Activated naive CD8-positive, alpha-beta T cell treated with anti-CD3 and anti-CD28 coated beads, Interleukin-2, amount 10 ng/mL, durations not matched to agents 7 days and 5 days (primary cell): ENCODE results near the gene BAK1. TPM values are rescaled to one million over a fixed set of nuclear protein-coding genes. Genes with fewer than 3 reads are reported as not detected.
A peak's percentile ranks its signal among the peaks of the same experiment; 100 is the strongest.

Experiments
- ATAC-seq: fragments of 150-1000 bp; cut with Tn5 transposase; one replicate; pipeline ENCODE4 v1.10.0; 2021; ENCODE audit warnings: low read depth, moderate library complexity
- POLR2A ChIA-PET: fragments of 350-600 bp; sonication (Branson Sonifier 250); formaldehyde crosslinking; loops from one replicate; lab custom pipeline; 2021; ENCODE audit warnings: antibody characterized with exemption; lab: Charles Lee
- DNase-seq: peaks from one replicate; pipeline ENCODE4 v3.0.0; 2021
- H3K27ac Mint-ChIP-seq: one replicate; pipeline ENCODE4 v1.8.0; 2022; ENCODE audit warnings: mild to moderate bottlenecking, mixed read lengths
- H3K27me3 Mint-ChIP-seq: one replicate; pipeline ENCODE4 v1.8.0; 2022; ENCODE audit warnings: mild to moderate bottlenecking, moderate library complexity, mixed read lengths
- H3K36me3 Mint-ChIP-seq: one replicate; pipeline ENCODE4 v1.8.0; 2021; ENCODE audit warnings: mild to moderate bottlenecking, mixed read lengths
- H3K4me1 Mint-ChIP-seq: one replicate; pipeline ENCODE4 v1.8.0; 2021; ENCODE audit warnings: mixed read lengths
- H3K4me3 Mint-ChIP-seq: one replicate; pipeline ENCODE4 v1.8.0; 2022; ENCODE audit warnings: mild to moderate bottlenecking, moderate library complexity, mixed read lengths
- H3K9me3 Mint-ChIP-seq: one replicate; pipeline ENCODE4 v1.8.0; 2021; ENCODE audit warnings: mixed read lengths
- total RNA-seq, 2 experiments: library from RNA; stranded (reverse); gene quantifications; one replicate each; pipeline ENCODE4 v1.2.3, GENCODE V29; 2021

The BAK1 gene
- total RNA-seq: 10 to 100 TPM; 48.0 to 48.1 TPM

- DNase-seq: peak; percentile 81
- Mint-ChIP-seq H3K9me3 (no peaks in the 10 kb centered on the region), H3K4me1 (peaks cover 29% of the 10 kb centered on the region), H3K36me3 (peaks cover 17% of the 10 kb centered on the region), H3K27ac (peak within 1 kb of the TSS; percentile 99), H3K4me3 (peak within 1 kb of the TSS; percentile 99), H3K27me3 (no peaks in the 10 kb centered on the region)
- peak; percentile 94 for ATAC-seq
- POLR2A ChIA-PET: interaction anchor here (0.7 to 3.5 kb wide), 18 partner anchors 10 to 657 kb away, joined by 3 to 49 read pairs (median 6); partner anchors contain the start of genes HMGA1, ITPR3, RPS18 and UQCC2
Observed at GRCh38 chr6:33579828-33580714, at the start of gene BAK1. Gene BAK1, minus strand, starts transcription at chr6:33580276. Its CDS starts 2,672 bp downstream, at chr6:33577604.

- Mint-ChIP-seq H3K9me3 (no peaks in the 10 kb centered on the region), H3K27ac (no peak overlapping the region), H3K4me1 (peaks cover 46% of the 10 kb centered on the region), H3K36me3 (peaks cover 14% of the 10 kb centered on the region), H3K4me3 (no peak overlapping the region), H3K27me3 (no peaks in the 10 kb centered on the region)
- ATAC-seq (no peak), DNase-seq (no peak)
- POLR2A ChIA-PET: no interaction called here
Observed at GRCh38 chr6:33628401-33628964, 48.4 kb upstream of the BAK1 start.

- Mint-ChIP-seq H3K27me3 (no peaks in the 10 kb centered on the region), H3K4me3 (no peak overlapping the region), H3K4me1 (peaks cover 47% of the 10 kb centered on the region), H3K27ac (no peak overlapping the region), H3K9me3 (no peaks in the 10 kb centered on the region), H3K36me3 (peaks cover 13% of the 10 kb centered on the region)
- POLR2A ChIA-PET: no interaction called here
- ATAC-seq (no peak), DNase-seq (no peak)
Observed at GRCh38 chr6:33627876-33628275, 47.8 kb upstream of the BAK1 start.

- no peak overlapping the region for H3K4me3 Mint-ChIP-seq
- H3K27me3 Mint-ChIP-seq: no peaks in the 10 kb centered on the region
- H3K27ac Mint-ChIP-seq: no peak overlapping the region
- POLR2A ChIA-PET: interaction anchor here (0.7 kb wide), 1 partner anchor 12 kb away, joined by 5 read pairs; no protein-coding TSS in a partner anchor
- peaks cover 40% of the 10 kb centered on the region for H3K4me1 Mint-ChIP-seq
- ATAC-seq: no peak
- DNase-seq: no peak
- H3K36me3 Mint-ChIP-seq: peaks cover 9% of the 10 kb centered on the region
- H3K9me3 Mint-ChIP-seq: no peaks in the 10 kb centered on the region
Observed at GRCh38 chr6:33624856-33625255, 44.8 kb upstream of the BAK1 start.

- H3K27ac Mint-ChIP-seq: no peak overlapping the region
- H3K9me3 Mint-ChIP-seq: no peaks in the 10 kb centered on the region
- POLR2A ChIA-PET: no interaction called here
- H3K4me1 Mint-ChIP-seq: peaks cover 46% of the 10 kb centered on the region
- H3K27me3 Mint-ChIP-seq: no peaks in the 10 kb centered on the region
- DNase-seq (no peak), ATAC-seq (no peak)
- H3K36me3 Mint-ChIP-seq: peaks cover 9% of the 10 kb centered on the region
- H3K4me3 Mint-ChIP-seq: peak overlapping the region; percentile 88
Observed at GRCh38 chr6:33623895-33624381, 43.9 kb upstream of the BAK1 start.

- POLR2A ChIA-PET: interaction anchor here (1.1 to 2.9 kb wide), 5 partner anchors 11 to 74 kb away, joined by 4 to 25 read pairs (median 7); no protein-coding TSS in a partner anchor
- peaks cover 9% of the 10 kb centered on the region for H3K36me3 Mint-ChIP-seq
- no peak for ATAC-seq
- H3K4me3 Mint-ChIP-seq: peak overlapping the region; percentile 88
- H3K9me3 Mint-ChIP-seq: no peaks in the 10 kb centered on the region
- H3K27me3 Mint-ChIP-seq: peaks cover 3% of the 10 kb centered on the region
- peaks cover 47% of the 10 kb centered on the region for H3K4me1 Mint-ChIP-seq
- DNase-seq: no peak
- peak overlapping the region; percentile 76 for H3K27ac Mint-ChIP-seq
Observed at GRCh38 chr6:33622456-33623431, 42.7 kb upstream of the BAK1 start.

GRCh38 chr6:33621711-33622388 is 41.8 kb upstream of the BAK1 start:
- H3K4me3 Mint-ChIP-seq: peak overlapping the region; percentile 88
- peak; percentile 22 for ATAC-seq
- POLR2A ChIA-PET: interaction anchor here (0.6 to 2.9 kb wide), 17 partner anchors 9 to 650 kb away, joined by 3 to 25 read pairs (median 5); partner anchors contain the start of gene UQCC2
- peaks cover 48% of the 10 kb centered on the region for H3K4me1 Mint-ChIP-seq
- no peaks in the 10 kb centered on the region for H3K9me3 Mint-ChIP-seq
- H3K27me3 Mint-ChIP-seq: peaks cover 3% of the 10 kb centered on the region
- H3K27ac Mint-ChIP-seq: peak overlapping the region; percentile 76
- peaks cover 9% of the 10 kb centered on the region for H3K36me3 Mint-ChIP-seq
- DNase-seq: peak; percentile 63

GRCh38 chr6:33620856-33621710 is 41.0 kb upstream of the BAK1 start, which contains the start of gene ITPR3:
Gene ITPR3, plus strand, starts transcription at chr6:33621322. Its CDS starts 281 bp downstream, at chr6:33621603.
- peak within 1 kb of the TSS; percentile 92 for H3K27ac Mint-ChIP-seq
- H3K9me3 Mint-ChIP-seq: no peaks in the 10 kb centered on the region
- H3K27me3 Mint-ChIP-seq: peaks cover 3% of the 10 kb centered on the region
- H3K4me3 Mint-ChIP-seq: peak within 1 kb of the TSS; percentile 97
- peaks cover 9% of the 10 kb centered on the region for H3K36me3 Mint-ChIP-seq
- DNase-seq (peak; percentile 84), ATAC-seq (peak; percentile 83)
- POLR2A ChIA-PET: interaction anchor here (0.8 to 2.9 kb wide), 20 partner anchors 9 to 649 kb away, joined by 3 to 25 read pairs (median 5); partner anchors contain the start of genes BAK1, CUTA and UQCC2
- peaks cover 50% of the 10 kb centered on the region for H3K4me1 Mint-ChIP-seq

- Mint-ChIP-seq H3K4me3 (peak overlapping the region; percentile 97), H3K4me1 (peaks cover 49% of the 10 kb centered on the region), H3K9me3 (no peaks in the 10 kb centered on the region), H3K27me3 (peaks cover 3% of the 10 kb centered on the region), H3K27ac (peak overlapping the region; percentile 92), H3K36me3 (peaks cover 9% of the 10 kb centered on the region)
- DNase-seq: peak; percentile 57
- POLR2A ChIA-PET: interaction anchor here (0.9 to 2.9 kb wide), 16 partner anchors 13 to 649 kb away, joined by 3 to 25 read pairs (median 6); partner anchors contain the start of genes BAK1, CUTA and UQCC2
- no peak for ATAC-seq
Observed at GRCh38 chr6:33620158-33620855, 40.2 kb upstream of the BAK1 start.

- Mint-ChIP-seq H3K9me3 (no peaks in the 10 kb centered on the region), H3K4me1 (peaks cover 43% of the 10 kb centered on the region), H3K27me3 (peaks cover 3% of the 10 kb centered on the region), H3K27ac (peak overlapping the region; percentile 92), H3K4me3 (peak overlapping the region; percentile 97), H3K36me3 (peaks cover 9% of the 10 kb centered on the region)
- ATAC-seq: no peak
- POLR2A ChIA-PET: interaction anchor here (1.2 kb wide), 1 partner anchor 23 kb away, joined by 3 read pairs; no protein-coding TSS in a partner anchor
- no peak for DNase-seq
Observed at GRCh38 chr6:33619166-33619840, 39.2 kb upstream of the BAK1 start.
